A549 (cell line): ENCODE data around the gene HDX. TPM values are rescaled to one million over a fixed set of nuclear protein-coding genes. Genes with fewer than 3 reads are reported as not detected.

Experiments used
- ATAC-seq, 2 experiments: fragments of 200-7000 bp in 1 of 2; fragments of >200 bp in 1 of 2; cut with Nextera tagmentation in 1 of 2; cut with Tn5 transposase in 1 of 2; 3 replicates each; pipeline versions ENCODE4 v1.8.0 to v1.9.1; 2018 to 2020; ENCODE audit warnings: mild to moderate bottlenecking in 1 of 2, moderate library complexity in 1 of 2
- CTCF ChIA-PET: fragments of 300-600 bp; sonication (Branson Sonifier 250); formaldehyde crosslinking; extraction: SDS; loops from one replicate; lab custom pipeline; 2021; ENCODE audit warnings: antibody characterized with exemption, inconsistent platforms; lab: Yijun Ruan, JAX
- POLR2A ChIA-PET: fragments of 350-600 bp; formaldehyde crosslinking; extraction: SDS; loops from one replicate; lab custom pipeline; 2021; ENCODE audit warnings: antibody characterized with exemption, inconsistent platforms; lab: Yijun Ruan, JAX
- DNase-seq, 2 experiments: peaks; one replicate each; pipeline versions ENCODE4 v3.0.0 to v3.0.0-alpha.2; 2011 to 2016; ENCODE audit warnings: low read depth in 1 of 2, low spot score in 1 of 2
- FAIRE-seq: peaks from 2 replicates; lab custom pipeline; 2011; peaks lifted over from hg19 to GRCh38; lab: Jason Lieb, UNC
- H3K27ac ChIP-seq, 2 experiments: fragments of >200 bp; sonication (Bioruptor Twin); formaldehyde crosslinking; 3 replicates each; pipeline ENCODE4 v1.5.1; 2016 to 2017
- H3K4me1 ChIP-seq: fragments of >200 bp; sonication (Bioruptor Twin); formaldehyde crosslinking; 3 replicates; pipeline ENCODE4 v1.6.1; 2016
- H3K4me2 ChIP-seq: fragments of >200 bp; sonication (Bioruptor Twin); formaldehyde crosslinking; 3 replicates; pipeline ENCODE4 v1.6.1; 2016
- H3K4me3 ChIP-seq: fragments of >200 bp; sonication (Bioruptor Twin); formaldehyde crosslinking; 3 replicates; pipeline ENCODE4 v1.5.1; 2016
- H3K9me3 ChIP-seq: fragments of >200 bp; sonication (Bioruptor Twin); formaldehyde crosslinking; 3 replicates; pipeline ENCODE4 v1.6.1; 2016
- CBX2 ChIP-seq: fragments of 200-600 bp; sonication (generic); IDR thresholded peaks from 2 replicates; pipeline ENCODE4 v1.6.1; 2016; ENCODE audit warnings: low read depth, mild to moderate bottlenecking, borderline replicate concordance
- EHF ChIP-seq: fragments of 250-450 bp; sonication (Bioruptor Pico); IDR thresholded peaks from 2 replicates; pipeline ENCODE4 v1.5.0; 2020; ENCODE audit warnings: mild to moderate bottlenecking
- FOSL2 ChIP-seq, 2 experiments: fragments of 450-650 bp in 1 of 2; fragments of >200 bp in 1 of 2; sonication (Bioruptor Twin) in 1 of 2; formaldehyde crosslinking; IDR thresholded peaks; 2 replicates each; pipeline versions ENCODE4 v1.5.0 to v1.6.1; 2016 to 2020; ENCODE audit warnings: mild to moderate bottlenecking in 1 of 2, moderate library complexity in 1 of 2
- GATA3 ChIP-seq: IDR thresholded peaks from 2 replicates; pipeline ENCODE4 v1.6.1; 2012; ENCODE audit warnings: borderline replicate concordance
- HDAC2 ChIP-seq: fragments of 200-600 bp; sonication (generic); IDR thresholded peaks from 2 replicates; pipeline ENCODE4 v1.6.1; 2016
- HOXB5 ChIP-seq: fragments of 250-450 bp; sonication (Bioruptor Pico); IDR thresholded peaks from 2 replicates; pipeline ENCODE4 v1.5.0; 2020; ENCODE audit warnings: mild to moderate bottlenecking, moderate library complexity
- KDM1A ChIP-seq: fragments of 200-600 bp; sonication (generic); IDR thresholded peaks from 2 replicates; pipeline ENCODE4 v1.6.1; 2016; ENCODE audit warnings: low read depth, mild to moderate bottlenecking
- KDM5A ChIP-seq: fragments of 200-600 bp; sonication (generic); IDR thresholded peaks from 2 replicates; pipeline ENCODE4 v1.6.1; 2016; ENCODE audit warnings: antibody characterized with exemption, mild to moderate bottlenecking
- MYC ChIP-seq: IDR thresholded peaks from 2 replicates; pipeline ENCODE4 v1.6.1; 2012; ENCODE audit warnings: mild to moderate bottlenecking, inconsistent platforms, low read length, improper control_type of control experiment, borderline replicate concordance
- NPAS2 ChIP-seq: fragments of 250-450 bp; sonication (Bioruptor Pico); IDR thresholded peaks from 2 replicates; pipeline ENCODE4 v1.8.0; 2022; ENCODE audit warnings: mild to moderate bottlenecking, moderate library complexity, borderline replicate concordance
- NR3C1 ChIP-seq: fragments of >200 bp; sonication (Bioruptor Twin); formaldehyde crosslinking; IDR thresholded peaks from 3 replicates; pipeline ENCODE4 v1.6.1; 2017
- POLR2AphosphoS2 ChIP-seq: conservative IDR thresholded peaks from 2 replicates; pipeline ENCODE4 v1.6.1; 2012; ENCODE audit warnings: low read length, improper control_type of control experiment, inconsistent platforms
- RNF2 ChIP-seq: fragments of 200-600 bp; sonication (generic); IDR thresholded peaks from 2 replicates; pipeline ENCODE4 v1.6.1; 2016; ENCODE audit warnings: low read depth, mild to moderate bottlenecking, antibody characterized with exemption, moderate library complexity, borderline replicate concordance
- SREBF2 ChIP-seq: fragments of 450-650 bp; IDR thresholded peaks from 2 replicates; pipeline ENCODE4 v1.6.1; 2014; ENCODE audit warnings: mild to moderate bottlenecking, moderate library complexity
- TFCP2L1 ChIP-seq: fragments of 250-450 bp; sonication (Bioruptor Pico); IDR thresholded peaks from 2 replicates; pipeline ENCODE4 v1.5.0; 2021; ENCODE audit warnings: mild to moderate bottlenecking
- ZFP36 ChIP-seq: fragments of 450-650 bp; IDR thresholded peaks from 2 replicates; pipeline ENCODE4 v1.6.1; 2014; ENCODE audit warnings: borderline replicate concordance; ENCODE audit not compliant: partially characterized antibody
- ZNF302 ChIP-seq: fragments of 250-450 bp; sonication (Bioruptor Pico); IDR thresholded peaks from 2 replicates; pipeline ENCODE4 v1.9.0; 2021; ENCODE audit warnings: inconsistent platforms, mild to moderate bottlenecking, moderate library complexity
- WGBS: methylation state at CpG from one replicate; pipeline ENCODE4 v1.1.6; 2017; ENCODE audit errors: missing lambda C conversion rate; 5-methylcytosine and 5-hydroxymethylcytosine counted together
- polyA plus RNA-seq, 4 experiments: library from polyadenylated mRNA; depleted of rRNA in 3 of 4; stranded (reverse); fragments of >200 nt; fragmentation: RNase III in 1 of 4; extraction: RNeasy Plus Mini Kit Qiagen cat#74134 plus additional on column Dnase treatment in 1 of 4; gene quantifications; 2 replicates in 3 of 4; 3 replicates in 1 of 4; pipeline ENCODE4 v1.2.3, GENCODE V29; 2011 to 2017
- TF ChIP-seq, protein P1 (sequence below): IDR thresholded peaks from 2 replicates; pipeline ENCODE4 v1.6.1; 2012; ENCODE audit warnings: low read depth, borderline replicate concordance
- TF ChIP-seq, protein P2 (sequence below): fragments of >200 bp; sonication (Bioruptor Twin); formaldehyde crosslinking; IDR thresholded peaks from 2 replicates; pipeline ENCODE4 v1.6.1; 2016
- TF ChIP-seq, protein P3 (sequence below): fragments of 150-350 bp; IDR thresholded peaks from 2 replicates; pipeline ENCODE4 v1.6.1; 2014; ENCODE audit warnings: low read depth, mild to moderate bottlenecking, low read length

Gene HDX
- polyA plus RNA-seq, 2 of the 4 experiments (the other 2 are of a cell fraction) = 3.9 to 4.0 TPM

DNA sequence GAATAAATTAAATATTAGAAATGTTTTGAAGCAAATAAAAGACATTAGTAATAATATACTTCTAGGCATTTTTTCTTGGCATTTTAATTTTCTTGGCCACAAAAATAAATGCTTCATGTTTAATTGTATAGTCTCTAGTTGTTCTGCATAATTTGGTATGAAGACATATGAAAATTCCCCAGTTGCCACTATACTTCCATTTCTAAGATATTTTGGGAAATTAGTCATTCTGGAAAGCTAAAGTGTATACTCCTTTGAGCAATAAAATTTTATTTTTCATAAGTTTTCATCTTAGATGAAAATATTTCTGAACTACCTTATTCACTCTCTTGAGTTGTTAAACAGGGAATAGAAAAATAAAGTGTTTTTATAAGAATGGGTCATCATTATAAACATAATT, 13.8 kb downstream of the HDX start:
- Histone ChIP-seq H3K9me3 (no peaks in the 10 kb centered on the region), H3K27ac (no peak overlapping the region), H3K4me3 (no peak overlapping the region), H3K4me1 (no peaks in the 10 kb centered on the region)
- CTCF ChIA-PET = no interaction called here
- peak; percentile 39 for FAIRE-seq
- TF ChIP-seq NPAS2 (no peak), HDAC2 (no peak), HOXB5 (CRISPR knock-in tag) (no peak), KDM1A (no peak), POLR2AphosphoS2 (no peak), ZFP36 (no peak)
- TF ChIP-seq, protein P1, sequence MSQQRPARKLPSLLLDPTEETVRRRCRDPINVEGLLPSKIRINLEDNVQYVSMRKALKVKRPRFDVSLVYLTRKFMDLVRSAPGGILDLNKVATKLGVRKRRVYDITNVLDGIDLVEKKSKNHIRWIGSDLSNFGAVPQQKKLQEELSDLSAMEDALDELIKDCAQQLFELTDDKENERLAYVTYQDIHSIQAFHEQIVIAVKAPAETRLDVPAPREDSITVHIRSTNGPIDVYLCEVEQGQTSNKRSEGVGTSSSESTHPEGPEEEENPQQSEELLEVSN = no peak
- TF ChIP-seq, protein P2, sequence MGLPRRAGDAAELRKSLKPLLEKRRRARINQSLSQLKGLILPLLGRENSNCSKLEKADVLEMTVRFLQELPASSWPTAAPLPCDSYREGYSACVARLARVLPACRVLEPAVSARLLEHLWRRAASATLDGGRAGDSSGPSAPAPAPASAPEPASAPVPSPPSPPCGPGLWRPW = no peak
- TF ChIP-seq, all 56 proteins: peak for 0
- DNase-seq = no peak
- H3K4me2 ChIP-seq = no peak overlapping the region
- no peak for ATAC-seq
- POLR2A ChIA-PET = no interaction called here

DNA sequence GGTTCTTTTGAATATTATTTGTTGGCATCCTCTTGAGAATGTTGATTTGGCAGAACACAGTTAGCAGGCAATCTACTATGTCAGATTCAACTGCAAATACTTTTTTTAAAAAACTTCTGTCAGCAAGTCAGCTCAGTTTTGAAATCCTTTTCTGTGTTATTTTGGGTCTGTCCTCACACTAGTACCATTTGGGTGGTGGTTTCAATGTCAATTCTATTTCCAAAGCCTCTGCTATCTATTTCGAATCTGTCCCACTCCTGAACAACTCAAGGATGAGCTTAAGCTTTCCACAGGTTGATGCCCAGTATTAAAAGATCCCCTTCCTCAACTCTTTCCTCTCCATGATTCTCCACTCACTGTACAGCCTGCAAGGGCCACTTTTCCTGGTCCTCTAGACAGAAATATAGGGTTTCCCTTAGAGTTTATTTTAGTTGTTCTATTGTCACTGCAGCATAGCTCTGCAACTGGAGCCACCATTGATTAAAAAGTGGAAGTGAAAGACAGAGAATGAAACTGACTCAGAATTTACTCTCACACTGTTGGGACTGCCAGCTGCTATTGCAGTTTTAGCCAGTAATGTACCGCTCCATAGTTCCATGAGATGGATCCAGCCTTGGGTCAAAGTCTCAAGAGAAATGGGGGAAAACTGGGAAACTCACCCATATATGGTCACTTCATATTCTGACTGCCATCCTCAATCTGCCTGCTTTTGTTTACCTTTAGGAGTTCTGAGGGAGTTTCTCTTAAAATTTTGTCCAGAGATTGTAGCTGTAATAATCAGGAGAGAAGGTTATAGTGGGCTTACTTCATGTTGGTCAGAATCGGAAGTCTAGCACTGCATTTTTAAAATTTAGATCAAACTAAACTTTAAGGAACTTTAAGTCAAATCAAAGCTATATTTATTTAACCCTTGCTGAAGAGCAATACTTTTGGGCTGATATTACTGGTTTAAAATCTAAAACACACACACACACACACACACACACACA, 14.6 kb downstream of the HDX start:
- ATAC-seq (no peak), DNase-seq (no peak), FAIRE-seq (no peak)
- no peaks in the 10 kb centered on the region for H3K4me1 ChIP-seq
- no peak overlapping the region for H3K4me3 ChIP-seq
- H3K4me2 ChIP-seq = no peak overlapping the region
- H3K27ac ChIP-seq = no peak overlapping the region
- ChIA-PET POLR2A (no interaction called here), CTCF (no interaction called here)
- WGBS = 60% methylated on average over 3 of the region's 3 CpGs
- TF ChIP-seq EHF (CRISPR knock-in tag) (no peak), MYC (no peak), KDM1A (no peak), RNF2 (no peak), KDM5A (no peak), ZFP36 (no peak), CBX2 (no peak), FOSL2 (IDR thresholded peaks at IDR 0.05) (no peak), FOSL2 (CRISPR knock-in tag; IDR thresholded peaks at IDR 0.05) (no peak), ZNF302 (CRISPR knock-in tag) (no peak), HDAC2 (no peak), NR3C1 (no peak), SREBF2 (no peak), GATA3 (no peak), TFCP2L1 (CRISPR knock-in tag) (no peak)
- no peaks in the 10 kb centered on the region for H3K9me3 ChIP-seq

DNA sequence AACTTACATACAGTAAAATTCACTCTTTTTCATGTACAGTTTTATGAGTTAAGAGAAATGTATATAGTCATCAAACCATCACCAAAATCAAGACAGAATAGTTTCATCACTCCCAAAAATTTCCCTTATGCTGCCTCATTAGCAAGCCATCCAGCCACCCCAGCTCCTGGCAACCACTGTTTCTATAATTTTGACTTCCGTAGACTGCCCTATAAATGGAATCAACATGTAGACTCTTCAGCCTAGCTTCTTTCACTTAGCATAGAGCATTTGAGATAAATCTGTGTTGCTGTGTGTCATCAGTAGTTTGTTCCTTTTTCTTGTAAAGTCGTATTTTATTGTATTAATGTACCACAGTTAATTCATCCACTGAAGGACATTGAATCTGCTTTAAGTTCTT, 23.2 kb downstream of the HDX start:
- TF ChIP-seq, protein P3, sequence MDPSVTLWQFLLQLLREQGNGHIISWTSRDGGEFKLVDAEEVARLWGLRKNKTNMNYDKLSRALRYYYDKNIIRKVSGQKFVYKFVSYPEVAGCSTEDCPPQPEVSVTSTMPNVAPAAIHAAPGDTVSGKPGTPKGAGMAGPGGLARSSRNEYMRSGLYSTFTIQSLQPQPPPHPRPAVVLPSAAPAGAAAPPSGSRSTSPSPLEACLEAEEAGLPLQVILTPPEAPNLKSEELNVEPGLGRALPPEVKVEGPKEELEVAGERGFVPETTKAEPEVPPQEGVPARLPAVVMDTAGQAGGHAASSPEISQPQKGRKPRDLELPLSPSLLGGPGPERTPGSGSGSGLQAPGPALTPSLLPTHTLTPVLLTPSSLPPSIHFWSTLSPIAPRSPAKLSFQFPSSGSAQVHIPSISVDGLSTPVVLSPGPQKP = no peak
- TF ChIP-seq, protein P1 = no peak
- TF ChIP-seq FOSL2 (IDR thresholded peaks at IDR 0.05) (no peak), FOSL2 (CRISPR knock-in tag; IDR thresholded peaks at IDR 0.05) (no peak)
- Histone ChIP-seq H3K27ac (no peak overlapping the region), H3K9me3 (no peaks in the 10 kb centered on the region), H3K4me2 (no peak overlapping the region), H3K4me1 (no peaks in the 10 kb centered on the region), H3K4me3 (no peak overlapping the region)
- FAIRE-seq = peak; percentile 13
- 81% methylated on average over 2 of the region's 2 CpGs for WGBS
- POLR2A ChIA-PET = no interaction called here
- CTCF ChIA-PET = no interaction called here
- DNase-seq = no peak
- ATAC-seq = no peak
